Tibial nerve (tissue), 4 donors: Measurements from ENCODE around the gene ZMYND15. TPM values are rescaled to one million over a fixed set of nuclear protein-coding genes. Genes with fewer than 3 reads are reported as not detected.

ENCODE experiments used
- DNase-seq, 2 donors: peaks; one replicate each; pipeline ENCODE4 v3.0.0-alpha.2; 2019; ENCODE audit warnings: low spot score in 2 of 2
- H3K27ac ChIP-seq, 4 donors: fragments of 200-600 bp; sonication (generic) in 3 of 4; one replicate each; pipeline ENCODE4 v1.5.1; 2017 to 2019; ENCODE audit warnings: mild to moderate bottlenecking in 1 of 4
- H3K27me3 ChIP-seq, 2 donors: fragments of 200-600 bp; sonication (generic) in 1 of 2; one replicate each; pipeline versions ENCODE4 v1.5.1 to v1.6.0; 2017 to 2019
- H3K36me3 ChIP-seq, 3 donors: fragments of 200-600 bp; sonication (generic); one replicate each; pipeline ENCODE4 v1.5.1; 2018 to 2019
- H3K4me1 ChIP-seq, 4 donors: fragments of 200-600 bp; sonication (generic) in 3 of 4; one replicate each; pipeline ENCODE4 v1.5.1; 2017 to 2019
- H3K4me3 ChIP-seq, 4 donors: fragments of 200-600 bp; sonication (generic) in 3 of 4; one replicate each; pipeline ENCODE4 v1.5.1; 2017 to 2019; ENCODE audit warnings: mild to moderate bottlenecking in 1 of 4, moderate library complexity in 1 of 4
- H3K9me3 ChIP-seq, 4 donors: fragments of 200-600 bp; sonication (generic) in 3 of 4; one replicate each; pipeline ENCODE4 v1.5.1; 2017 to 2019
- EP300 ChIP-seq, 2 donors: sonication (generic); formaldehyde crosslinking; IDR thresholded peaks; one replicate each; pipeline ENCODE4 v1.6.1; 2017; ENCODE audit warnings: antibody characterized with exemption in 2 of 2, mild to moderate bottlenecking in 1 of 2
- POLR2A ChIP-seq, 2 donors: fragments of 450-650 bp; IDR thresholded peaks; one replicate each; pipeline ENCODE4 v1.6.1; 2017; ENCODE audit warnings: antibody characterized with exemption in 2 of 2, mild to moderate bottlenecking in 2 of 2, moderate library complexity in 2 of 2
- WGBS, 2 donors: methylation state at CpG; one replicate each; pipeline ENCODE4 v1.1.5; 2018; 5-methylcytosine and 5-hydroxymethylcytosine counted together
- total RNA-seq, 4 donors: library from RNA; depleted of rRNA; stranded (reverse); fragments of >200 nt; gene quantifications; one replicate each; pipeline ENCODE4 v1.1.0, GENCODE V29; 2016
- TF ChIP-seq, protein P1 (sequence below), 5 experiments: fragments of 200-600 bp in 3 of 5; fragments of 450-650 bp in 2 of 5; sonication (generic) in 3 of 5; IDR thresholded peaks; one replicate each; pipeline ENCODE4 v1.5.1; 2016 to 2019; ENCODE audit warnings: antibody characterized with exemption in 5 of 5, mild to moderate bottlenecking in 3 of 5, moderate library complexity in 2 of 5

ZMYND15 gene
- total RNA-seq, 4 donors from 2014 or later = 0.42 to 0.66 (median 0.59) TPM; not detected in 1

DNA sequence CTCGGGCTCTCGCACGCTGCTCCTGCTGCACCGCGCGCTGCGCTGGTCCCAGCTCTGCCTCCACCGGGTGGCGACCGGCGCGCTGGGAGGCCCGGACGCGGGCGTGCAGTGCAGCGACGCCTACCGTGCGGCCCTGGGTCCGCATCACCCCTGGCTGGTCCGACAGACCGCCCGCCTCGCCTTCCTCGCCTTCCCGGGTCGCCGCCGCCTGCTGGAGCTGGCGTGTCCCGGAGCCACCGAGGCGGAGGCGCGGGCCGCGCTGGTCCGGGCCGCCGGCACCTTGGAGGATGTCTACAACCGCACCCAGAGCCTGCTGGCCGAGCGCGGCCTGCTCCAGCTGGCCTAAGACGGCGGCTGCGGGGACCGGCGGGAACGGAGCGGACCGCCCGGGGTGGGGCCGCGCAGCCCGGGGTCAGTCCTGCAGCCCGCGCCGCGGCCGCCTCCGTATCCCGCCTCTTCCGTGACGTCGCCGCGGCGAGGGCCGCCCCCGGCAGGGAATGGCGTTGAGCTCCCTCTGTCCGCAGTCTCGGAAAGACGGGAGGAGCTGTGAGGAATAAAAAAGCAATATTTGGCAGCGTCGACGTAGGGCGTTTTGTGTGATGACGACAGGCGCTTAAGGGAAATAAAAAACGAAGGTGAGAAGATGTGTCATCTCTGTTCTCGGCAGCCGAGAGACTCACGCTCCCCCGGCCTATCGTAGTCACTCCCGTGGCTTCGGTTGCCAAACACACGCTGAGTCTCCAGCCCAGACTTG, 50.5 kb downstream of the ZMYND15 start:
- Histone ChIP-seq H3K4me1 (peaks cover 0 to 46% (median 27%) of the 10 kb centered on the region in 4 donors), H3K9me3 (no peaks in the 10 kb centered on the region), H3K27ac (peak overlapping the region; percentile 87 to 95 (median 92)), H3K4me3 (peak overlapping the region; percentile 65 to 92 (median 76)), H3K27me3 (peaks cover 0 to 13% of the 10 kb centered on the region in 2 donors), H3K36me3 (no peaks in the 10 kb centered on the region)
- DNase-seq = peak; percentile 64 to 66
- TF ChIP-seq POLR2A (IDR thresholded peaks at IDR 0.05) = peak; percentile 41 to 83
- TF ChIP-seq, protein P1, sequence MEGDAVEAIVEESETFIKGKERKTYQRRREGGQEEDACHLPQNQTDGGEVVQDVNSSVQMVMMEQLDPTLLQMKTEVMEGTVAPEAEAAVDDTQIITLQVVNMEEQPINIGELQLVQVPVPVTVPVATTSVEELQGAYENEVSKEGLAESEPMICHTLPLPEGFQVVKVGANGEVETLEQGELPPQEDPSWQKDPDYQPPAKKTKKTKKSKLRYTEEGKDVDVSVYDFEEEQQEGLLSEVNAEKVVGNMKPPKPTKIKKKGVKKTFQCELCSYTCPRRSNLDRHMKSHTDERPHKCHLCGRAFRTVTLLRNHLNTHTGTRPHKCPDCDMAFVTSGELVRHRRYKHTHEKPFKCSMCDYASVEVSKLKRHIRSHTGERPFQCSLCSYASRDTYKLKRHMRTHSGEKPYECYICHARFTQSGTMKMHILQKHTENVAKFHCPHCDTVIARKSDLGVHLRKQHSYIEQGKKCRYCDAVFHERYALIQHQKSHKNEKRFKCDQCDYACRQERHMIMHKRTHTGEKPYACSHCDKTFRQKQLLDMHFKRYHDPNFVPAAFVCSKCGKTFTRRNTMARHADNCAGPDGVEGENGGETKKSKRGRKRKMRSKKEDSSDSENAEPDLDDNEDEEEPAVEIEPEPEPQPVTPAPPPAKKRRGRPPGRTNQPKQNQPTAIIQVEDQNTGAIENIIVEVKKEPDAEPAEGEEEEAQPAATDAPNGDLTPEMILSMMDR (IDR thresholded peaks at IDR 0.05) = peak; percentile 82 to 97 (median 84)
- TF ChIP-seq EP300 (IDR thresholded peaks at IDR 0.05) = peak in 1 of 2 donors; percentile 88
- 0% methylated on average over 50 to 73 of the region's 91 CpGs for WGBS, 2 donors

DNA sequence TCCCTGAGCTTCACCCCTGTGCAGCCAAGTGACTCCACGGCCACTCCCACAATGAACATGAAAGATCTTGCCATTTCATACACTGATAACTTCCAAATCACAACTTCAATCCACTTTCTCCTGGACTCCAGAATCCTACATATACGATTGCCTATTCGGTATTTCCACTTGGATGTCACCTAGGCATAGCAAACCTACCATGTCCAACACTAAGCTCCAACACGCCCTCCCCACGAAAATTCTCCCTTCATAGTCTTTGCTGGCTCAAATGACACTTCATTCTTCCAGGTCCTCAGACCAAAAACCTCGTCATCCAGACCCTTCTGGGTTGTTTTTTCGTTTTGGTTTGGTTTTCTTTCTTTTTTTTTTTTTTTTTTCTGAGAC, 51.1 kb downstream of the ZMYND15 start:
- 43 to 64% methylated on average over 7 of the region's 7 CpGs for WGBS, 2 donors
- no peak for TF ChIP-seq EP300 (IDR thresholded peaks at IDR 0.05)
- TF ChIP-seq POLR2A (IDR thresholded peaks at IDR 0.05) = no peak
- TF ChIP-seq, protein P1 (IDR thresholded peaks at IDR 0.05) = no peak
- peaks cover 0 to 7% of the 10 kb centered on the region in 2 donors for H3K27me3 ChIP-seq
- no peaks in the 10 kb centered on the region for H3K36me3 ChIP-seq
- peaks cover 0 to 40% (median 24%) of the 10 kb centered on the region in 4 donors for H3K4me1 ChIP-seq
- peak overlapping the region; percentile 87 to 95 (median 92) for H3K27ac ChIP-seq
- DNase-seq = no peak
- H3K9me3 ChIP-seq = no peaks in the 10 kb centered on the region
- peak overlapping the region; percentile 65 to 92 (median 76) for H3K4me3 ChIP-seq

DNA sequence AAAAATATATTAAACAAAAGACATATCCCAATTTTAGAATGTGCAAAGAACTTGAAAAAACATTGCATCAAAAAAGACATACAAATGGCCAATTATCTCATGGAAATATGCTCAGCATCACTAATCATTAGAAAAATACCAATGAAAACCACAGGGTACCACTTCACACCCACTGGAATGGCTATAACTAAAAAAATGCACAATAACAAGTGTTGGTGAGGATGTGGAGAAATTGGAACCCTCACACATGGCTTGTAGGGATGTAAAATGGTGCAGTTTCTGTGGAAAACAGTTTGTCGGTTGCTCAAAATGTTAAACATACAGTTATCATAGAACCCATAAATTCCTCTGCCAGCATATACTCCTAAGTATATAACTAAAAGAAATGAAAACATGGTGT, 55.5 kb downstream of the ZMYND15 start:
- DNase-seq = no peak
- Histone ChIP-seq H3K27me3 (no peaks in the 10 kb centered on the region), H3K27ac (peak overlapping the region in 3 of 4 donors; percentile 75 to 88 (median 85)), H3K4me3 (no peak overlapping the region), H3K4me1 (peaks cover 0 to 14% (median 10%) of the 10 kb centered on the region in 4 donors), H3K9me3 (no peaks in the 10 kb centered on the region), H3K36me3 (peaks cover 0 to 30% (median 0%) of the 10 kb centered on the region in 3 donors)
- TF ChIP-seq POLR2A (IDR thresholded peaks at IDR 0.05) (no peak), EP300 (IDR thresholded peaks at IDR 0.05) (no peak)
- TF ChIP-seq, protein P1 (IDR thresholded peaks at IDR 0.05) = no peak
- 90 to 92% methylated on average over 1 of the region's 1 CpG for WGBS, 2 donors

Other genes starting within 250 kb of the ZMYND15 start
- gene SPNS2, start 241.0 kb upstream of the ZMYND15 start, total RNA-seq = 10 to 100 TPM in 3 of 4 donors, 1 to 10 TPM in 1; 5.4 to 49.8 (median 23.4) TPM
- gene MYBBP1A, start 184.4 kb upstream of the ZMYND15 start, total RNA-seq = 100 to 1,000 TPM in 1 of 4 donors, 10 to 100 TPM in 3; 53.8 to 119 (median 54.4) TPM
- not detected for gene GGT6, start 179.3 kb upstream of the ZMYND15 start, total RNA-seq
- 1 to 10 TPM; 1.5 to 8.2 (median 4.4) TPM for gene SMTNL2, start 155.3 kb upstream of the ZMYND15 start, total RNA-seq
- not detected for gene ALOX15, start 98.2 kb upstream of the ZMYND15 start, total RNA-seq
- 10 to 100 TPM; 27.1 to 95.1 (median 29.1) TPM for gene PELP1, start 35.7 kb upstream of the ZMYND15 start, total RNA-seq
- 100 to 1,000 TPM in 1 of 4 donors, 10 to 100 TPM in 3; 50.2 to 103 (median 57.4) TPM for gene ARRB2, start 29.2 kb upstream of the ZMYND15 start, total RNA-seq
- gene MED11, start 8.4 kb upstream of the ZMYND15 start, total RNA-seq = 10 to 100 TPM; 20.8 to 32.8 (median 28.4) TPM
- gene CXCL16, start 95 bp downstream of the ZMYND15 start, total RNA-seq = 10 to 100 TPM in 3 of 4 donors, 1 to 10 TPM in 1; 5.7 to 27.3 (median 13.6) TPM
- not detected for gene TM4SF5, start 32.1 kb downstream of the ZMYND15 start, total RNA-seq
- 1 to 10 TPM in 3 of 4 donors, not detected in 1; 1.4 to 6.0 (median 1.9) TPM for gene VMO1, start 46.5 kb downstream of the ZMYND15 start, total RNA-seq
- not detected for gene GLTPD2, start 49.1 kb downstream of the ZMYND15 start, total RNA-seq
- 100 to 1,000 TPM; 100 to 171 (median 122) TPM for gene PSMB6, start 56.3 kb downstream of the ZMYND15 start, total RNA-seq
- 10 to 100 TPM; 17.2 to 63.0 (median 30.1) TPM for gene PLD2, start 67.3 kb downstream of the ZMYND15 start, total RNA-seq
- gene MINK1, start 93.5 kb downstream of the ZMYND15 start, total RNA-seq = 10 to 100 TPM; 57.1 to 94.3 (median 85.7) TPM
- 1 to 10 TPM in 3 of 4 donors, under 1 TPM in 1; 0.90 to 2.0 (median 1.3) TPM for gene C17orf107, start 159.7 kb downstream of the ZMYND15 start, total RNA-seq
- gene CHRNE, start 163.3 kb downstream of the ZMYND15 start, total RNA-seq = 1 to 10 TPM in 2 of 4 donors, under 1 TPM in 2; 0.22 to 2.5 (median 1.0) TPM
- gene GP1BA, start 192.4 kb downstream of the ZMYND15 start, total RNA-seq = not detected
- gene SLC25A11, start 200.2 kb downstream of the ZMYND15 start, total RNA-seq = 10 to 100 TPM; 30.3 to 42.8 (median 32.3) TPM
- 10 to 100 TPM; 45.0 to 55.0 (median 51.4) TPM for gene RNF167, start 200.4 kb downstream of the ZMYND15 start, total RNA-seq
- 1,000 to 10,000 TPM in 1 of 4 donors, 100 to 1,000 TPM in 3; 422 to 1,004 (median 483) TPM for gene PFN1, start 208.7 kb downstream of the ZMYND15 start, total RNA-seq
- 10 to 100 TPM in 2 of 4 donors, 1 to 10 TPM in 2; 7.5 to 15.3 (median 10.2) TPM for gene ENO3, start 211.3 kb downstream of the ZMYND15 start, total RNA-seq
- gene SPAG7, start 228.0 kb downstream of the ZMYND15 start, total RNA-seq = 10 to 100 TPM; 36.9 to 70.0 (median 42.0) TPM
- gene CAMTA2, start 247.8 kb downstream of the ZMYND15 start, total RNA-seq = 10 to 100 TPM; 15.3 to 46.2 (median 22.5) TPM